ENCODE results near the gene SNX27. TPM values are rescaled to one million over a fixed set of nuclear protein-coding genes. Genes with fewer than 3 reads are reported as not detected.

Gene SNX27
- total RNA-seq = 10 to 100 TPM; 14.9 to 21.4 (median 16.9) TPM
- long read RNA-seq, partial matches to known transcripts = 0 of 1 reads
- long read RNA-seq, other reads (novel, unspliced or antisense) = 1 of 1 reads

GRCh38 chr1:151611832-151612500, at the start of gene SNX27:
SNX27 (plus strand) TSS chr1:151612050; CDS start chr1:151612202, 152 bp downstream.
- intact Hi-C loops (cut with DNase I) = no loop called here

GRCh38 chr1:151562661-151563060, 49.2 kb upstream of the SNX27 start:
- intact Hi-C loops (cut with DNase I) = no loop called here
- Histone ChIP-seq H3K27me3 (no peaks in the 10 kb centered on the region), H3K27ac (no peak overlapping the region), H3K4me3 (no peak overlapping the region), H3K9me3 (no peaks in the 10 kb centered on the region), H3K36me3 (peaks cover 0 to 4% (median under 1%) of the 10 kb centered on the region in 4 donors), H3K4me1 (peaks cover 0 to 7% (median 0%) of the 10 kb centered on the region in 4 donors)
- TF ChIP-seq POLR2A (IDR thresholded peaks at IDR 0.05) (no peak), CTCF (IDR thresholded peaks at IDR 0.05) (no peak)
- WGBS (ENCODE audit: insufficient coverage, low coverage, low lambda C conversion rate, missing lambda C conversion rate) = 83% methylated on average over 1 of the region's 1 CpG
- DNase-seq (no peak), ATAC-seq (no peak)

More at GRCh38 chr1:151611832-151612500, at the start of gene SNX27:
- Histone ChIP-seq H3K36me3 (no peaks in the 10 kb centered on the region), H3K27me3 (no peaks in the 10 kb centered on the region), H3K4me3 (peak within 1 kb of the TSS; percentile 94 to 99 (median 97)), H3K4me1 (peaks cover 0 to 7% (median 3%) of the 10 kb centered on the region in 4 donors), H3K27ac (peak within 1 kb of the TSS; percentile 77 to 91 (median 79)), H3K9me3 (no peaks in the 10 kb centered on the region)
- WGBS (ENCODE audit: insufficient coverage, low coverage, low lambda C conversion rate, missing lambda C conversion rate) = 0% methylated on average over 19 of the region's 79 CpGs
- TF ChIP-seq POLR2A (IDR thresholded peaks at IDR 0.05) (peak; percentile 65), CTCF (IDR thresholded peaks at IDR 0.05) (no peak)
- peak; percentile 94 to 97 (median 96) for ATAC-seq
- DNase-seq = peak; percentile 93 to 96 (median 95)

- TF ChIP-seq CTCF (IDR thresholded peaks at IDR 0.05) (no peak), POLR2A (IDR thresholded peaks at IDR 0.05) (no peak)
- no peak overlapping the region for H3K27ac ChIP-seq
- intact Hi-C loops (cut with DNase I) = no loop called here
- H3K4me1 ChIP-seq = peaks cover 0 to 7% (median 0%) of the 10 kb centered on the region in 4 donors
- DNase-seq (no peak), ATAC-seq (no peak)
- no peaks in the 10 kb centered on the region for H3K9me3 ChIP-seq
- no peaks in the 10 kb centered on the region for H3K27me3 ChIP-seq
- 68% methylated on average over 2 of the region's 2 CpGs for WGBS (ENCODE audit: insufficient coverage, low coverage, low lambda C conversion rate, missing lambda C conversion rate)
- peaks cover 0 to 4% (median under 1%) of the 10 kb centered on the region in 4 donors for H3K36me3 ChIP-seq
- no peak overlapping the region for H3K4me3 ChIP-seq
Measured at GRCh38 chr1:151563376-151563775, 48.5 kb upstream of the SNX27 start.

- Histone ChIP-seq H3K27me3 (no peaks in the 10 kb centered on the region), H3K27ac (no peak overlapping the region), H3K36me3 (peaks cover 0 to 4% (median under 1%) of the 10 kb centered on the region in 4 donors), H3K4me3 (no peak overlapping the region), H3K4me1 (peaks cover 0 to 11% (median 4%) of the 10 kb centered on the region in 4 donors), H3K9me3 (no peaks in the 10 kb centered on the region)
- no peak for DNase-seq
- WGBS (ENCODE audit: insufficient coverage, low coverage, low lambda C conversion rate, missing lambda C conversion rate) = 56% methylated on average over 5 of the region's 5 CpGs
- intact Hi-C loops (cut with DNase I) = no loop called here
- no peak for TF ChIP-seq POLR2A (IDR thresholded peaks at IDR 0.05)
- TF ChIP-seq CTCF (IDR thresholded peaks at IDR 0.05) = no peak
- ATAC-seq = no peak
Measured at GRCh38 chr1:151565502-151566189, 46.2 kb upstream of the SNX27 start.

All from right lobe of liver (tissue), 6 donors.